GM04504 (cell line): ENCODE data around the gene CEACAM4.
"Not testable (repeated sequence)": the region's sequence is repeated elsewhere in the genome, so short reads cannot be mapped to it uniquely, and the experiment has no call there.

Experiments
- DNase-seq: peaks from one replicate; pipeline ENCODE4 v3.0.0-alpha.2; 2012; ENCODE audit warnings: low read depth

The CEACAM4 gene

GRCh38 chr19:41626877-41627276, at the start of gene CEACAM4:
Gene CEACAM4 (minus strand): TSS chr19:41627074. CDS start chr19:41626963, 111 bp downstream.
- no peak for DNase-seq

DNA sequence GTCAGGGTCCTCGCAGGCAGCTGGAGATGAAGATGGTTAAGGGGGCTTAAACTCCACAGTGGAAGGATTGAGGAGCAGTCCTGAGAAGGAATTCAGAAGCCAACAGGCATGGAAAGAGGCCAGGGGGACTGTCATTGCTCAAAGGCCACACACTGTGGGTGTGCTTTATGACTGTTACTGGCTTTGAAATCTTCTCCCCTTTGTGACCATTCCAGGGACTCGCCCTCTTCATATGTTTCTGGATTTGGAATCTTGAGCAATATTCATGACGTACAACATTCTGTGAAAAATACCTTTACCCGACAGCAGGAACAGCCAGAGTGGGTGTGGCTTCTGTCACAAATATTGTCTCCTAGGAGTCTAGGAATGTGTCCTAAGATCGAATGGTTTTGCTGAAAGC, 44.6 kb upstream of the CEACAM4 start:
- no peak for DNase-seq

DNA sequence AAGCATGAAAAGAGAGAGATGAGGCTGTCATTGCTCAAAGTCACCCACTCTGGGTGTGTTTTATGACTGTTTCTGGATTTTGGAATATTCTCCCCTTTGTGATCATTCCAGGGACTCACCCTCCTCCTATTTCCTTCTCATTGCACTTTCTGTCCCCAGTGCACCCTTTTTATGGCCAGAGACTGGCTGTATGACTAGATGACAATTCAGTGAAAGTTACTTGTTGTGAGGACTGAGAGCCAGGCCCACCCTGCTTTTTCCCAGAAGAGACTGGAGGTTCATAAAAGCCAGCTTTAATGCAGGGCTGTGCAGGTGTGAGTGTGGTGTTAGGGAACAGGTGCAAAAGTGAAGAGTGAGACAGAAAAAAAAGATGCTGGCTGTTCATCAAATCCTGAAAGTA, 43.9 kb upstream of the CEACAM4 start:
- DNase-seq: no peak

DNA sequence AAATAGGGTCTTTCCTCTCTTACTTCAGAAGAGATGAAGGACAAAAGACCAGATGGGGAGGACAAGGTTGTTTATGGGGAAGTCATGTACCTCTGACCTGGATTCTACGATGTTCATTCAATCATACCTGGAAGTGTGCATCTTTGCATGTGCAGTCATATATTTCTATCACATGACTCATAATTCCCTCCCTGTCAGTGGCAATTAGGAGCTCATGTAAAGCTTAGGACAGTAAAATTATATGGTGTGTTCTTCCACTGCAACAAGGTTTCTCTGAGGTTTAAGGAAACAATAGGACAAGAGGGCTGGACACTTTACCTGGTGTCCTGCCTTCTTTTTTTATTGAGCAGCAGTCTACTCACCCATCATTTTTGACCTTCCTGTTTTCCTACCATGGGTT, 41.4 kb upstream of the CEACAM4 start:
- DNase-seq: no peak

DNA sequence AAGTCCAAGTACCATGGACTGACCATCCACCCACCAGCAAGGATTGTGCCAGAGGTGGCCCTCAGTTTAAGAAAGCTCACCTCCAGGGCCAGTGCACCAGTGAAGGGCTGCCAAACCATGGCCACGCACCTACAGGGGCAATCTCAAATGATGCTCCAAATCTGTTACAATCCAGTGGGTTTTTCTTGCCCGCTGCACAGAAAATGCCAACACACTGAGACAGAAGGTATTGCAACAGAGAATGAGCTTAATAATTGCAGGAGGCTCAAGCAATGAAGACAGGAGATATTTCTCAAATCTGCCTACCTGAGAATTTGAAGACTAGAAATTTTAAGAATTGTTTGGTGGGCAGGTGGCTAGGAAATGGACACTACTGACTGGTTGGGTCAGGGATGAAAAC, 39.2 kb upstream of the CEACAM4 start:
- DNase-seq: no peak

- no peak for DNase-seq
Measured at GRCh38 chr19:41657157-41657556, 30.3 kb upstream of the CEACAM4 start.

DNA sequence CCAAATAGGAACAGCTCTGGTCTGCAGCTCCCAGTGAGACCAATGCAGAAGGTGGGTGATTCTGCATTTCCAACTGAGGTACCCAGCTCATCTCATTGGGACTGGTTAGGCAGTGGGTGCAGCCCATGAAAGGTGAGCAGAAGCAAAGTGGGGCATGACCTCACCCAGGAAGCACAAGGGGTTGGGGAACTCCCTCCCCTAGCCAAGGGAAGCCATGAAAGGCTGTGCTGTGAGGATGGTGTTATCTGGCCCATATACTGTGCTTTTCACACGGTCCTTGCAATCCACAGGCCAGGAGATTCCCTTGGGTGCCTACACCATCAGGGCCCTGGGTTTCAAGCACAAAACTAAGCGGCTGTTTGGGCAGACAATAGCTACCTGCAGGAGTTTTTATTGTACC, 29.9 kb upstream of the CEACAM4 start:
- DNase-seq: not testable (repeated sequence)

DNA sequence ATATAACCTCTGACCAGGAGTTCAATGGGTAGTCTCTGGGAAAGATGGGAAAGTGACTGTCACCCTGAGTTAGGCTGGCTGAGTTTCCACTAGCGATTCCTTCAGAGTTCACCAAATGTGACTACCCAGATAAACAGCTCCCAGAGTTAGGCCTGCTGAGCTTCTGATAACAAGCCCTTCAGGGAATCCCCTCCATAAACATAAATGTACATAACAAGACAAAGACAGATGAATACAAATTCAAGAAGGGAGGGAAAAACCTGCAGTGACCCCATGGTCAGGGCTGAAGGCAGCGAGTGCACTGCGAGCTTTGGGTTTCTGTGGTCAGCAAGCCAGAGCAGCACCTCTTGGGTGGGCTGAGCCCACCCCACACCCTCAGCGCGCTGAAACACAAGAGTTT, 25.4 kb upstream of the CEACAM4 start:
- DNase-seq: no peak

DNA sequence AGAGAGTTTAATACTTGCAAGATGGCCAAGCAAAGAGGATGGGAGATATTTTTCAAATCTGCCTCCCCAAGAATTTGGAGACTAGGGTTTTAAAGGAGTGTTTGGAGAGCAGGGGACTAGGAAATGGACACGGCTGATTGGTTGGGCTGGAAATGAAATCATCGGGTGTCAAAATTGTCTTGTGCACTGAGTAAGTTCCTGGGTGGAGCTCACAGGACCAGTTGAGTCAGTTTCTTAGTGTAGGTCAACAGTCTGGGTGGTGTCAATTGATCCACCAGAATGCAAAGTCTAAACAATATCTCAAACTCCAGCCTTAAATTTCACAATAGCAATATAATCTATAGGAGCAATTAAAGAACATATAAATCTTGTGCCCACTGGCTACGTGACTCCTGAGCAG, 23.0 kb upstream of the CEACAM4 start:
- DNase-seq: no peak

DNA sequence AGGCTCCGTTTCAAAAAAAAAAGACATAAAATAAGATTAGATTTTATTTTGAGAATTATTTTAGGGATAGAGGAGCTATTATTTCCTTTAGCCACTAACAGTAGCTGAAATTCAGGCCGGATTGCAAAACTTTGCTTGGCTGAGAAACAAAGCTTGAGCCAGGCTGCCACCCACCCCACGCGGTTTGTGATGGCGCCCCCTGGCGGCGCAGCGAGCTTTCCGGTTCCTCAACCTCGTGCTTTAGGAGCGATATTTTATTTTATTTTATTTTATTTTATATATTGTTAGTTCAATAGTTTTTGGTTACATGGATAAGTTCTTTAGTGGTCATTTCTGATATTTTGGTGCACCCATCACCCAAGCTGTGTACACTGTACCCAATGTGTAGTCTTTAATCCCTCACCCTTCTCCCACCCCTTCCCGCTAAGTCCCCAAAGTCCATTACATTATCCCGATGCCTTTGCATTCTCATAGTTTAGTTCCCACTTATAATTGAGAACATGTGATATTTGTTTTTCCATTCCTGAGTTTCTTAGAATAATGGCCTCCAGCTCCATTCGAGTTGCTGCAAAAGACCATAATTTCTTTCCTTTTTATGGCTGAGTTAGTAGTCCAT, 19.8 kb upstream of the CEACAM4 start:
- DNase-seq: no peak

GRCh38 chr19:41641879-41642485, 15.1 kb upstream of the CEACAM4 start:
- peak; percentile 17 for DNase-seq

DNA sequence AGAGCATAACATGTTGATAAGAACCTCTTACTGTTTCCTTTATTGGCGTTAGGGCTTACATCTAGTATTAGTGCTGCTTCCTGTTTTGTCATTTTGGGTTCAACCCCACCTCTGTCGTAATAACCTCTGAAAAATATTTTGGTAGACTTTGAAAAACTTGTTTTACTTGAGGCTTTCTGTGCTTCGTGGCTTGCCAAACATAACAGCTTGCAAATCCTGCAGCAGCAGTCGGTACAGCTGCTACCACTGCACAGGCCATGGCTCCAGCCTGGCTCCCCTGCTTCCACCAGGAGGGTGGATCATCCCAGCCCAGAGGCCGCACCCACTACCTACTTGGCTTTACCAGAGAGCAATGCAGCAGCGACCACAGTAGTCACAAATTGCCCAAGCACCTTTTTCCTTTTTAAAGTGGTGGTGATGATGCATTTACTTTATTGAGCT, 11.8 kb upstream of the CEACAM4 start:
- DNase-seq: no peak

- no peak for DNase-seq
Measured at GRCh38 chr19:41637484-41637883, 10.6 kb upstream of the CEACAM4 start.

- DNase-seq: no peak
Measured at GRCh38 chr19:41627966-41628675, 1.2 kb upstream of the CEACAM4 start.

GRCh38 chr19:41626278-41626677, 596 bp downstream of the CEACAM4 start:
- no peak for DNase-seq

DNA sequence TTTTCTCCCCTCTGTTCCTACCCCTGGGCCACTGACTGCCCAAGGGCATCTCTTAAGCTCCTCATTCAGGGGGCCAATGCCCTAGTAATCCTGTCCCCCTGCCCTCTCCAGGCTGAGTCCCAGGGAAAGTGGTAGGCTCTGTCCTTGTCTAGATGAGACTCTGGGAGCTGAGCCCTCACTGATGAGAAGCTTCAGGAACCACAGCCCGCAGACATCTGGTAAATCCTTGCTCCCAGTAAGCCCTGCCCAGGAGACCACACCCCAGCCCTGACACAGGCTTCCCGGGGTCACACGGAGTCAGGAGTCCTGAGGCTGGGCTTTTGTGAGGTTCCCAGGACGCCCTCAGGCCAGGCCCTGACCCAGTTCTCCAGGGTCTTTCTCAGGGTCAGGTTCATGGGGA, 1.9 kb downstream of the CEACAM4 start:
- DNase-seq: no peak

GRCh38 chr19:41624515-41624914, 2.4 kb downstream of the CEACAM4 start:
- no peak for DNase-seq

DNA sequence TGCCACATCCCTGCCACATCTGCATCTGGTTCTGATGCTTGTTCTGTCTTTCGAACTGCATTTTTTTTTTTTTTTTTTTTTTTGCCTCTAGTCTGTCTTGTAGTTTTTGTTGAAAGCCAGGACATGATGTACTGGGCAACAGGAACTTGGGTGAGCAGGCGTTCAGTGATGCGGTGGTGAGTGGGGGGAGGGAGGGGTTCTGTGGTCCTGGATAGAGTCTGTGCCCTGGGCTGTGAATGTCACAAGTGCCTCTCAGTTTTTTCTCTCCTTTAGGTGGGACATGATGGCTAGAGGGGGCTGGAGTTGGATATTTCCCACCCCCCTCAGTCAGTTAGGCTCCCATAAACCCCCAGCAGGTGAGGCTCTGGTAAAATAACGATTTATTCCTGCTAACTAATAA, 3.5 kb downstream of the CEACAM4 start:
- DNase-seq: no peak

GRCh38 chr19:41621654-41622053, 5.2 kb downstream of the CEACAM4 start:
- no peak for DNase-seq

DNA sequence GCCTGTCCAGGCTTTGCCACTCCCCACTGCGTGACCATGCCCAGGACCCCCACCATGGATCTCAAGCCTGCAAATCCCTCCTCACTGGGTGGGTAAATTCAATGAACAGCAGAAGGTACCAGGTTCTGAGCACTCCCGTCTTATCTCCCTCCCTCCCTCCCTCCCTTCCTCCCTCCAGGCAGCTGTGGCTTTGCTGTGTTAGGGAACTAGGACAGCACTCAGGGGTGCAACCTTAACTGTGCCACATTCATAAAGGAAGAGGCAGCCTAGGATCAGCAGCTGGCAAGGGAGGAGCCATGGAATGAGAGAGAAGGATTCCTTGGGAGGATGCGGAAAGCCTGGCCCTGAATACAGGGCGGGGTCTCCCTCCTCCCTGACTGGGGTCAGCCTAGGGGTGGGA, 5.6 kb downstream of the CEACAM4 start:
- no peak for DNase-seq

DNA sequence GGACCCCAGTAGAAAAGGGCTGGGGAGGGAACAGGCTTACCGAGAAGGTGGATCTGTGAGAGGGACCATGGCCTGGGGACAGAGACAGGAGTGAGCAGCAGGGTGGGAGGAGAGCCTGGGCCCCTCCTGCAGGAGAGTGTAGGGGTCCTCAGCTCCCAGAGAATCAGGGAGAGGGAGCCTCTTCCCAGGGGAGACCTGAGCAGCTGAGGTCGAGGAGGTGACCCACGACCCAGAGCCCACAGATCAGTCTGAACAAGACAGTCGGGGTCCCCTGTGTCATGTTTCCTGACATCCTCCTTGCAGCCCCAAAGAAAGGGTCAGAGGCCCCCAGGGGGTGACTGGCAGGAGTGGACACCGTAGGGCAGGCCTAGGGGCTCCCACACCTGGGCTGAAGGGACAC, 6.7 kb downstream of the CEACAM4 start:
- DNase-seq: no peak

- DNase-seq: no peak
Measured at GRCh38 chr19:41619018-41619556, 7.8 kb downstream of the CEACAM4 start.
